H1 (cell line): Measurements from ENCODE around the gene ASB13.

Experiments used
- CBX8 ChIP-seq: fragments of 300-800, 300-1000 bp; sonication (generic); IDR thresholded peaks from 2 replicates; pipeline ENCODE4 v1.7.1; 2016; ENCODE audit warnings: low read depth, low read length, borderline replicate concordance
- CEBPB ChIP-seq: IDR thresholded peaks from 2 replicates; pipeline ENCODE4 v1.6.1; 2012; ENCODE audit warnings: low read depth, low read length
- EZH2 ChIP-seq: fragments of 200-600 bp; sonication (generic); IDR thresholded peaks from 2 replicates; pipeline ENCODE4 v1.7.1; 2012; ENCODE audit warnings: low read depth, mild to moderate bottlenecking, moderate library complexity, low read length, inconsistent platforms; ENCODE audit not compliant: severe bottlenecking
- POLR2A ChIP-seq, 2 experiments: IDR thresholded peaks; 1 replicate in 1 of 2; 2 replicates in 1 of 2; pipeline ENCODE4 v1.6.1; 2011; ENCODE audit warnings: low read depth in 2 of 2, low read length in 2 of 2, mild to moderate bottlenecking in 2 of 2; ENCODE audit errors: control extremely low read depth in 1 of 2
- RAD21 ChIP-seq, 2 experiments: IDR thresholded peaks in 1 of 2; conservative IDR thresholded peaks in 1 of 2; 2 replicates each; pipeline ENCODE4 v1.6.1; 2011; ENCODE audit warnings: low read depth in 2 of 2, low read length in 2 of 2, improper control_type of control experiment in 1 of 2, inconsistent platforms in 1 of 2, mild to moderate bottlenecking in 1 of 2, moderate library complexity in 1 of 2
- SUZ12 ChIP-seq: fragments of 200-600 bp; sonication (generic); IDR thresholded peaks from 2 replicates; pipeline ENCODE4 v1.6.1; 2012; ENCODE audit warnings: mild to moderate bottlenecking, inconsistent platforms, low read length, moderate library complexity, mixed read lengths
- TF ChIP-seq, protein P1 (sequence below), 3 experiments: IDR thresholded peaks; 1 replicate in 2 of 3; 2 replicates in 1 of 3; pipeline versions ENCODE4 v1.5.1 to v1.6.1; 2011; ENCODE audit warnings: low read length in 3 of 3, mild to moderate bottlenecking in 3 of 3, inconsistent platforms in 2 of 3, low read depth in 1 of 3, moderate library complexity in 1 of 3; ENCODE audit not compliant: insufficient read depth in 1 of 3; ENCODE audit errors: control extremely low read depth in 1 of 3
- TF ChIP-seq, protein P2 (sequence below): IDR thresholded peaks from 2 replicates; pipeline ENCODE4 v1.6.1; 2011; ENCODE audit warnings: low read depth, mild to moderate bottlenecking, low read length; ENCODE audit not compliant: insufficient read depth
- TF ChIP-seq, protein P3 (sequence below): IDR thresholded peaks from 2 replicates; pipeline ENCODE4 v1.6.1; 2012; ENCODE audit warnings: inconsistent platforms

DNA sequence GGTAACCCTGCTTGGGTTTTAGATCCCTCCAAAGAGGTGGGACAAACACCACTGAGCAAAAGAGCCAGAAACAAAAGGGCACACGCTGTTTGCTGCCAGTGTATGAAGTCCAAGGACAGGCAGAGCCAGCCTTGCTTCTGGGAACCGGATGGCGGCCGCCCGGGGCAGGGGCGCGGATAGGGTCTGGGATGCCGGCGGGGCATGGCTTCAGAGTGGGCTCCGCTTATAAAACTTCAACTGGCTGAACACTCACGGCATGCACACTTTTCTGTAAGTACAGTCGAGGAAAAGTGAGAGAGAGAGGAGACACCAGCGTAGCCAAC is 62.6 kb downstream of the ASB13 start:
- TF ChIP-seq POLR2A (IDR thresholded peaks at IDR 0.05; ENCODE audit: control extremely low read depth in 1 of 2, low read depth in 2 of 2, low read length in 2 of 2) (no peak), EZH2 (no peak), RAD21 (IDR thresholded peaks at IDR 0.05 in 1 of 2, conservative IDR thresholded peaks at IDR 0.05 in 1 of 2; ENCODE audit: low read depth in 2 of 2, low read length in 2 of 2) (no peak), CEBPB (no peak), SUZ12 (no peak), CBX8 (no peak)
- TF ChIP-seq, protein P1, sequence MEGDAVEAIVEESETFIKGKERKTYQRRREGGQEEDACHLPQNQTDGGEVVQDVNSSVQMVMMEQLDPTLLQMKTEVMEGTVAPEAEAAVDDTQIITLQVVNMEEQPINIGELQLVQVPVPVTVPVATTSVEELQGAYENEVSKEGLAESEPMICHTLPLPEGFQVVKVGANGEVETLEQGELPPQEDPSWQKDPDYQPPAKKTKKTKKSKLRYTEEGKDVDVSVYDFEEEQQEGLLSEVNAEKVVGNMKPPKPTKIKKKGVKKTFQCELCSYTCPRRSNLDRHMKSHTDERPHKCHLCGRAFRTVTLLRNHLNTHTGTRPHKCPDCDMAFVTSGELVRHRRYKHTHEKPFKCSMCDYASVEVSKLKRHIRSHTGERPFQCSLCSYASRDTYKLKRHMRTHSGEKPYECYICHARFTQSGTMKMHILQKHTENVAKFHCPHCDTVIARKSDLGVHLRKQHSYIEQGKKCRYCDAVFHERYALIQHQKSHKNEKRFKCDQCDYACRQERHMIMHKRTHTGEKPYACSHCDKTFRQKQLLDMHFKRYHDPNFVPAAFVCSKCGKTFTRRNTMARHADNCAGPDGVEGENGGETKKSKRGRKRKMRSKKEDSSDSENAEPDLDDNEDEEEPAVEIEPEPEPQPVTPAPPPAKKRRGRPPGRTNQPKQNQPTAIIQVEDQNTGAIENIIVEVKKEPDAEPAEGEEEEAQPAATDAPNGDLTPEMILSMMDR (IDR thresholded peaks at IDR 0.05; ENCODE audit: control extremely low read depth in 1 of 3, insufficient read depth in 1 of 3, low read depth in 1 of 3, low read length in 3 of 3), result no peak
- TF ChIP-seq, protein P2, sequence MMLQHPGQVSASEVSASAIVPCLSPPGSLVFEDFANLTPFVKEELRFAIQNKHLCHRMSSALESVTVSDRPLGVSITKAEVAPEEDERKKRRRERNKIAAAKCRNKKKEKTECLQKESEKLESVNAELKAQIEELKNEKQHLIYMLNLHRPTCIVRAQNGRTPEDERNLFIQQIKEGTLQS, result no peak
- TF ChIP-seq, protein P3, sequence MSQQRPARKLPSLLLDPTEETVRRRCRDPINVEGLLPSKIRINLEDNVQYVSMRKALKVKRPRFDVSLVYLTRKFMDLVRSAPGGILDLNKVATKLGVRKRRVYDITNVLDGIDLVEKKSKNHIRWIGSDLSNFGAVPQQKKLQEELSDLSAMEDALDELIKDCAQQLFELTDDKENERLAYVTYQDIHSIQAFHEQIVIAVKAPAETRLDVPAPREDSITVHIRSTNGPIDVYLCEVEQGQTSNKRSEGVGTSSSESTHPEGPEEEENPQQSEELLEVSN, result no peak
